ENCODE results near the gene E4F1.
A peak's percentile ranks its signal among the peaks of the same experiment; 100 is the strongest.

Gene E4F1

DNA sequence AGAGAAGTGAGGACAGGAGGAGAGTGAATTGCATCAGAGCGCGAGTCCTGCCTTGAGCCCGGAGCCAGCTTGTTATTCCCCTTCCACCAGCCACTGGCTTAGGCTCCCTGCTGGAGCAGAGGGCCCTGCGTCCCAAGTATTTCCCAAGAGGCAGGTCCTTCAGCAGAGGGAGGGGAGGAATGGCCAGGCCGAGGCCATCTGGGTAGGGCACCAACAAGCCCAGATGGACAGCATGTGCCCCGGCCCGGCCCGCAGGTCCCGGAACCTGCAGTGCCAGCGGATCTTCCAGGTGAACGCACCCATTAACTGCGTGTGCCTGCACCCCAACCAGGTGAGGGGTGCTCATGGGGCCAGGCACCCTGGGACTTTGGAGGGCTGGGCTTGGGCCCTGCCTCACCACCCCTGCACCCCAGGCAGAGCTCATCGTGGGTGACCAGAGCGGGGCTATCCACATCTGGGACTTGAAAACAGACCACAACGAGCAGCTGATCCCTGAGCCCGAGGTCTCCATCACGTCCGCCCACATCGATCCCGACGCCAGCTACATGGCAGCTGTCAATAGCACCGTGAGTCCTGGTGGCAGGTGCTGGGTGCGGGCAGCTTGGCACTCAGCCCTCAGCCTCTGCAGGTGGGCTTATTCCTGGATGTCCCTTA lies 16.5 kb upstream of the E4F1 start:
- no peak for DNase-seq

DNA sequence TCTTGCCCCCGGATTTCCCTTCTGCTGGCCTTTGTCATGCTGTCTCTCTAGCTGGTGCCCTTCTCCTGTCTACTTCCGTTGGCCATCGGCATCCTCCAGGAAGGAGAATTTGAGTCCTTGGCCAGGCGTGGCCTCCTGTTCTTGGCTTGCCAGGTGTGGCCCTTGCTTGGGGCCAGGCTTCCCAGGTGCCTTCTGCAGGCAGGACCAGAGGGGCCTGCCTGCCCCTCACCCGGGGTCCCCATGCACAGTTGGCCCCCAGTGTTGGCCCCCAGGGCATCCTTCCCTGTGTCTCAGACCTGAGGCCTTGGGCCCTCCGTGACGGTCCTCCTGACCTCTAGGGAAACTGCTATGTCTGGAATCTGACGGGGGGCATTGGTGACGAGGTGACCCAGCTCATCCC lies 15.5 kb upstream of the E4F1 start:
- DNase-seq, result no peak

DNA sequence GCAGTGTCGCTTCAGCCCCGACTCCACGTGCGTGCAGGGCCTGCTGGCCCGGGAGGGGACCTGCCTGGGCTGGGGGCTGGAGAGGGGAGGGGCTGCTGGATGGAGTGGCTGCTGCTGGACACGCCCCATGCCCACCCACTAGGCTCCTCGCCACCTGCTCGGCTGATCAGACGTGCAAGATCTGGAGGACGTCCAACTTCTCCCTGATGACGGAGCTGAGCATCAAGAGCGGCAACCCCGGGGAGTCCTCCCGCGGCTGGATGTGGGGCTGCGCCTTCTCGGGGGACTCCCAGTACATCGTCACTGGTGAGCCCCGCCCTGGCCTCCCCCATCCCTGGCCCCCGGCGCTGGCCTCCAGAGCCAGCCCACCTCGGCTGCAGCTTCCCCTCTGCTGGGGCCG lies 15.1 kb upstream of the E4F1 start:
- peak; percentile 29 for DNase-seq

DNA sequence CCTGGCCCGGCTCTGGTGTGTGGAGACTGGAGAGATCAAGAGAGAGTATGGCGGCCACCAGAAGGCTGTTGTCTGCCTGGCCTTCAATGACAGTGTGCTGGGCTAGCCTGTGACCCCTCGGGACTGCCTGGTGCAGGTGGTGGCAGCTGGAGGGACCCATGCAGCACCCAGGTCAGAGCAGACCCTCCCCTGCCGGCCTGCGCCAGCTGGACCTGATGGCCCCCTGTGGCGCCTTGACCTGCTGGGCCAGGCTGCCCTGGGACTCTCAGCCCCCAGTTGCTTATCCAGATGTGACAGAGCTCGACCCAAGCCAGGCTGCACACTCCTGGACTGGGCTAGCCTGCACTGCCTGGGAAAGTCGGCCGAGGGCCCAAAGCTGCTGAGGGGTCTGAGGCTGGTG lies 14.6 kb upstream of the E4F1 start:
- no peak for DNase-seq

DNA sequence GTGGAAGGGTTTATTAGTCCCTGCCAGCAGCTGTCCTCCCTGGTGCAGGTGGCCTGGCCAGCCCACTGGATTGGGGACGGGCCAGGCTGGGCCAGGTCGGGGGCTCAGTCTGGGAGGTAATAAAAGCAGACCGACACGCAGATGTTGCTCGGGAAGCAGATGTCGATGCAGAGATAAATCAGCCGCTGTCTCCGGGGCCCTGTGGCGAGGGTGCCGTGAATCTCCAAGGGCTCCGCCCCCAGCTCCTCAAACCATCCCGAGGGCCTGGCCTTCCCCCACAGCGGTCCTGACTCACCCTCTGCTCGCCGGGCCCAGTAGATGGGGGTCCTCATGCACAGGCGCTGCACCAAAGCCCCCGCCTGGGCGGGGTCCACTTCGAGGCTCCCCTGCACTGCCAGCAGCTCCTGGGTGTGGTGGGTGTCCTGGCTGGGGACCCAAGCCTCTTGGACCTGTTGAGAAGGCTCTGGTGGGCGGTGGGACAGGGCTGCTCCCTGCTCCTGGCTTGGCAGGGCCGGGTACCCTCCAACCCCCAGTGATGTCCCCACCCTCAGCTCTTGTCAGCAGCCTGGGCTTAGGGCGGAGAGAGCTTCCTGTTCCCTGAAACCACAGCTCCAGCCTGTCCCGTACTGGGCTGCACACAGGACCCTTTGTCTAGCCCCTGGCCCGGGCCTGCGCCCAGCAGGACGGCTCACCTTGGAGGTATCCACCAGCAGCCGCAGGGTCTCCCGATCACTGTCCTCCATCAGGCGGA lies 14.0 kb upstream of the E4F1 start:
- no peak for DNase-seq

DNA sequence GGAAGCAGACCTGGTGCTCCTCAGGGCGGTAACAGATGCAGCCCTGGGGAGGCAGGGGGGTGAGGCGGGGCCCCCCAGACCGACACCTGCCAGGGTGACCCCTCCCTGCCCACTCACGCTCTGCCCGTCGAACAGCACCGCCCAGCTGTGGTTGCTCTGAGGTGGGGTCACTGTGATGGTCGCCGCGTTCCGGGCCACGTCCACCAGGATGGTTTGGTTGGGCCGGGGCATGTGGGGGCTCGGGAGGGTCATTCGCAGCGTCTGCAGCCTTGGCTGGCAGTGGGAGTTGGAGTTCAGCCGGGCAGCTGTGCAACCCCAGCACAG lies 13.4 kb upstream of the E4F1 start:
- DNase-seq, result no peak

DNA sequence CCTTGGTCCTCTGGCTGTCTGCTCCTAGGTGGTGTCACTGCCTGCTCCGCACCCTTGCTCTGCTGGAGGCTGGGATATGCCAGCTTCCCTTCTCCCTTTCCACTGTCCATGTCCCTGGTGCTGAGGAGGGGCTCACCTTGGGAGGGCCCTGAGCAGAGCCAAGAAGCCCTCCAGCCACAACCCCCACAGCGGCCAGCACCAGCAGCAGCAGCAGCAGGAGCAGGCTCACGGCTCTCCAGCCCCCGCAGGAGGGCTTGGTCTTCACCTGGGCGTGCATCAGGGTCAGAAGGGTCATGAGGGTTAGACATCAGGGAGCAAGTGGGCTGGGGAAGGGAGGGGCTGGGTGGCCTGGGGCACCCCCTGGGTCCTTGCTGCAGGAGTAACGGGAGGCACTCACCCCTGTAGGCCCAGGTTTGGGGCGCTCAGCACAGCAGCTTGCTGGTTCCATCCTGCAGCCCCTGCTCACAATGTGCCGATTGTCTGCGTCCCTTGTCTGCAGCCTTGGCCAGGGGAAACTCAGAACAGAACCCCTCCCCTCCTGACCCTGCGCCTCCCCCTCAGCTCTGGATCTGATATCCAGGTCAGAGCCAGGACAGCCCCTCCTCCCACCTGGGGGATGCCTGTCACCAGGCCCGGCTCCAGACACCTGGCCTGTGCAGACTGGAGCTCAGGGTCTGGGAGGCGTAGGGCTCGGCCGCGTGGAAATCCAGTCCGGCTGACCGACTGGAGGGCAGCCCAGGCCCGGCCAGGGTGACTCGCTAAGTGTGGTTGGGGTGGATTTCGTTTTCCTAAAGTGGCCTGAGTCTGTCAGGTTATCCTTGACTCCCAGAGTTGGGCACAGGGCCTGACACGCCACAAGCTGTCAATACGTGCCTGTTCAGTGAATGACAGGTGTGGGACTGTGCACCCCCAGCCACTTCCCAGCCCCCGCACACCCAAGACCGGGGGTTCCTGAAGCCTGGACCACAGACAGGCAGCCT lies 12.7 kb upstream of the E4F1 start, which contains the start of gene BRICD5:
Gene BRICD5 (minus strand): TSS at position 478 of the 980 bp plus-strand sequence. CDS start 30 bp downstream, at position 448.
- no peak for DNase-seq

DNA sequence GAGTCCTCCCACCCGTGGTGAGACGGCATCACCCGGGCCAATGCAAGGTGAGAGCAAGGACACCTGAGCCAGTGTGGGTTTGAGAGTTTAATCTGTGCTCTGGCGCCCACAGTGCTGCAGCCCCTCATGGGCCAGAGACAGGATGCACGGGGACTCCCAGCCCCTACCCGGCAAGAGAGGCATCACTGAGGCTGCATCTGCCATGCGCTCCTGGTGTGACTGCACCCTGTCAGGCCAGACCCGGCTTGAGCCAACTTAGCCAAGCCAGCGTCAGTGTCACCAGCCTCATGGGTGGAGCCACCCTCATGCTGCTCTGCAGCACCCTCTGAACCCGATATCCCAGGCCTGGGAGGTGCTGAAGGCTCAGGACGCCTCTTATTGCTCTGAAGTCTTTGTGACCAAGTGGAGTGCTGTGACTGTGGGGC lies 11.5 kb upstream of the E4F1 start:
- DNase-seq, result no peak

DNA sequence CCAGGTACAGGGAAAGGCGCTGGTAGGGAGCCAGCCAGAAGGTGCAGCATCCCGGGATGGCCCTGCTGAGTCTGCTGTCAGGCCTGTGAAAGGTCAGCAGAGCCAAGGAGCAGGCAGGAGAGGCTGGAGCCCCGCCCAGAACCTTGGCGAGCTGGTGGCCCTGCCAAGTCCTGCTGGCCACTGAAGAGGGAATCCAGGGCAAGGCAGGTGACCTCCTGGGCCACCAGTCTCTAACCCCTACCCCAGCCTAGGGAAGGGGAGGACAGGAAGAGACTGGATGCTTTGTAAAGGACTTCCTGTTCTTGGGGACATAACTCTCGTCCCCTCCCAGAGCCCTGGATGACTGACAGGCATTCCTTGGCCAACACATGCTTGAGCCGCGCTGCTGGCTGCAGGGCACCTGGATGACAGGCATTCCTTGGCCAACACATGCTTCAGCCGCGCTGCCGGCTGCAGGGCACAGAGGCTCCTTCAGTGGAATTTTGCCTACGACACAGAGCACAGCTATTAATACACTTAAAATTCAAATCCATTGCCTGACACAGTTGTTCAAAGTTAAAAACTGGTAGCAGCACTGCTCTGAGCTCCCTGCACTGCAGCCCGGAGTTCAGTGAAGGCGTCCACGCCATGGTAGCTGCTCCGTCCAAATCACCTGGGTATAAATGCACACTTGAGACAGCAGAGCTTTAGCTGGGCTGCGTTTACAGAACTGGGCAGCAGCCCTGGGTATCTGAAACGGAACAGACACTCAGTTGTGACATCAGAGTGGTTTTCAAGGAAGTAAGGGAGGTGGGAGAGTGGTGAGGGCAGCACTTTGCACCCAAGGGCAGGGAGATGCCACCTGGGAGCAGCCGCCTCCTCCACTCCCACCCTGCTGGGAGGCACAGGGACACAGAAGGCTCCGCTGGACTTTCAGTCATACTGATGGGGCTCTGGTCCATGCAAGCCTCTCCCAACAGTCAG lies 10.7 kb upstream of the E4F1 start:
- no peak for DNase-seq

DNA sequence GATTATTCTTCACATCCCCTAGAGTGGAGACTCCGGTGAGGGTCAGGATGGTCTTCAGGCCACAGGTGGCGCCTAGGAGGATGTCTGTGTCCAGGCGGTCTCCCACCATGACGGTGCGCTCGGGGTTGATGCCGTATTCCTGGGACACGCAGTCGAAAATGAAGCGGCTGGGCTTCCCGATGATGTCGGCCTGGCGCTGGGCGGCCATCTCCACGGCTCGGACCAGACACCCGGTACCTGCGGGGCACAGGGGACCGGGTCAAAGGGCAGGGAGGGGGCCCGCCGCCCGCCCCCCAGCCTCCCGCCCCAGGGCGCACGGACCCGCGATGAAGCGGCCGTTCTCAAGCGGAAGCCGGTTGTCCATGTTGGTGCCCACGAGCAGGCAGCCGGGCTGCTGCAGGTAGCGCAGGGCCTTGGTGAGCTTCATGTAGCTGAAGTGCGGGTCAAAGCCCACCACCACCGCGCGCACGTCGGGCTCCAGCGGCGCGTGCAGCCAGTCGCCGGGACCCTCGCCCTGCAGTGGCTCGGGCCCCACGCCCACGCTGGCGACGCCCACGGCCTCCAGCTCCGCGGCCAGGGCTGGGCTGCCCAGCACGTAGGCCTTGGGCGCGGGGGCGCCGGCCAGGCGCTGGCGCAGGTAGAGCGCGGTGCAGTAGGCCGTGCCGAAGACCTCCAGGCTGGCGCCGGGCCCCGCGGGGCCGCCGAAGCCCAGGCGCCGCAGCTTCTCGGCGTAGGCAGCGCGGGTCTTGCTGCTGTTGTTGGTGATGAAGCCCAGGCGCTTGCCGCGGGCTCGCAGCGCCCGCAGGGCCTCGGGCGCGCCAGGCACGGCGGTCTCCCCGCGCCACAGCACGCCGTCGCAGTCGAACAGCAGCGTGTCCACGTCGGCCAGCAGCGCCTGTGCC lies 9.3 kb upstream of the E4F1 start:
- DNase-seq, result no peak

DNA sequence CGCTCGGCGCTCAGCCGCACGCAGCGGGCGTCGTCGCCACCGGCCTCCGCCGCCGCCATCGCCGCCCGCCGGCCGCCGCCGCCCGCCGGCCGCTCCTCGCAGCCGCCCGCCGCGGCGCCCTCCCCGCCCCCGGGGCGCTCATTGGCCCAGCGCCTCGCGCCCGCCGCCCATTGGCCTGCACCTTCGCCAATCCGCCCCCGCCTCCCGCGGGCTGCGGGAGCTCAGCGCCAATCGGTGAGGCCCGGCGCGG lies 8.7 kb upstream of the E4F1 start, which contains the start of gene PGP:
Gene PGP (minus strand): TSS at position 122 of the 250 bp plus-strand sequence. CDS start 63 bp downstream, at position 59.
- no peak for DNase-seq

DNA sequence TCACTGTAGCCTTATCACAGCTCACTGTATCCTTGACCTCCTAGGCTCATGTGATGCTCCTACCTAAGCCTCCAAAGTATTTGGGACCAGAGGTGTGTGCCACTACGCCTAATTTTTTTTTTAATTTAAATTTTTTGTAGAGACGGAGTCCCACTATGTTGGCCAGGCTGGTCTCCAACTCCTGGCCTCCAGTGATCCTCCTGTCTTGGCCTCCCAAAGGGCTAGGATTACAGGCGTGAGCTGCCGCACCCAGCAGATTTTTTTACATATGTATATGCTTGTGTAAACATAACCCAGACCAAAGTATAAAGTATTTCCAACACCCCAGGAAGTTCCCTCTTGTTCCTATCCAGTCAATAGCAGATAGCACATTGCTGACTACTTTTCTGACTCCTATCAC lies 7.1 kb upstream of the E4F1 start:
- DNase-seq, result no peak

DNA sequence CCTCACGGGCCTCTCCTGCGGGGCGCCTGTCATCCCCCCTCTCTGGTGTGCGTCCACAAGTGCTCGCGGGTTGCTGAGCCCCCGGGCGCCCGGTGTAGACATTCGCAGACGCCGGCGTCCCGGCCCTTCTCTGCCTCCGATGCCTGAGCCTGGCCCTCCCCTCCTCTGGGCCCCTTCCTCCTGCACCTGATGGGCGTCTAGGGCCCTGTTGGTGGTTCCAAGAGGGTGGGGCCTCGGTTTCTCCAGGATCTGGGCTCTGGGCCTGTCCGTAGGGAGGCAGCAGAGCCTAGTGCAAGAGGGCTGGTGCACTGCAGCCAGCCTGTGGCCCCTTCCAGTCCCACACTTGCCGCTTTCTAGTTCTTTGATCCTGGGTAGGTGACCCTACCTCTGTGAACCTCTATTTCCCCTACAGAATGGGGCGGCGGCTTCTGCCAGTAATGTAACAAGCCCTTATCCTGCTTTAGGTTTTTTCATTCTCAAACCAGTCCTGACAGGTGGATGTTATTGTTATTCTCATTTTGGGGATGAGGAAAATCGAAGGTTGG lies 623 bp downstream of the E4F1 start:
- DNase-seq, result no peak

DNA sequence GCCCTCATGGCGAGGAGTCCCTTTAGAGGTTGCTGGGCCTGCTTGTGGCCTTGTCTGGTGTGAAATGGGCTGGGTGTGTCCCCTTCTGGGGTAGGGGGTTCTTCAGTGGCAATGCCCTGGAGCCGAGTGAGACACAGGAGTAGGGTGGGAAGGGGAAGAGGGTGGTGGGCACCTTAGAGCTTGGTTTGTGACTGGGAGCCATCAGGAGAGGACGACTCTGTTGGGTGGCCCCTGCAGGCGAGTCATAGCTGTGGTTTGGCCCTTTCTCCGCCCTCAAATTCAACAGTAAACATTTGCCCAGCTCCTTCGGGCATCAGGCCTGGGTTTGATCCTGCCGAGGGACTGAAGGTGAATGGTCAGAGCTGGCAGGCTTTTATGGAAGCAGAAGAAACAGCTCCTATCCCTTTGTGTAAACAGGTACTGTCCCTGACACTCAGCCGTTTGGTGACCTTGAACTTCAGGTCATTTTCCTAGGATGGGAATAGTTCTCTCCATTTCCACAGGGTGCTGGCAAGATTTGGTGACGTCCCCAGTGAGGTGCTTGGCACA lies 2.9 kb downstream of the E4F1 start:
- no peak for DNase-seq

DNA sequence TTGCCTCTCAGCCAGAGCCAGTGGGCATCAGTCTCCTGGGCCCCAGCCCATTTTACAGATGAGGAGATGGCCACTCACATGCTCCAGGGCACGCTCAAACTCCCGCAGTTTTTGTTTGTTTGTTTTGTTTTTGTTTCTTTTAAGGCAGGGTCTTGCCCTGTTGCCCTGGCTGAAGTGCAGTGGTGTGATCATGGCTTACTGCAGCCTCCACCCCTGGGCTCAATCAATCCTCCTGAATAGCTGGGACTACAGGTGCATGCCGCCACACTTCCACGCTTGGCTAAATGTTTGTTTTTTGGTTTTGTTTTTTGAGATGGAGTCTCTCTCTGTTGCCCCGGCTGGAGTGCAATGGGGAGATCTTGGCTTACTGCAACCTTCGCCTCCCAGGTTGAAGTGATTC lies 3.5 kb downstream of the E4F1 start:
- DNase-seq, result no peak

DNA sequence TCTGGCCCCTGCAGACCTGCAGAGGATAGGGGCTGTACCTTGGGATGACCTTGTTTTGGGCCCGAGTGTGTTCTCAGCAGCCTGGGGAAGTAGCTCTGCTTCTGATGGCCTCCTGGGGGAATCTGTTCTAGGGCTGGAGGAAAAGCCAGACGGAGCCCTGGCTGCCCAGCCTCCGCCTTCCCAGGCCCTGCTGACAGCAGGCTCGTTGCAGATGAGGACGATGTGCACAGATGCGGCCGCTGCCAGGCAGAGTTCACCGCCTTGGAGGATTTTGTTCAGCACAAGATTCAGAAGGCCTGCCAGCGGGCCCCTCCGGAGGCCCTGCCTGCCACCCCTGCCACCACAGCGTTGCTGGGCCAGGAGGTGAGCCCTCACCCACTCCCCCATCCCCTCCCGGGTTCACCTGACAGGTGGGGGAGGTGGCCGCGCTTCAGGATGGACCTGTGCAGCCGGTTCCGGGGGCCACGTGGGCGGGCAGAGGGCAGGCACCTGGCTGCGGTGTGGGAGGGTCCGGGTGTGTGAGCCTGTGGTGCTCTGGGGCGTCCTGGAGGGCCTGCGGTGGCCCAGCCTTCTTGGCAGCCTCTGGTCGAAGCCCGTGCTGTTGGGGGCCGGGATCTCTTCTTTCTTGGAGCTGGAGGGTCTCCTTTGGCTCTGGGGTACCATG lies 4.9 kb downstream of the E4F1 start:
- no peak for DNase-seq

DNA sequence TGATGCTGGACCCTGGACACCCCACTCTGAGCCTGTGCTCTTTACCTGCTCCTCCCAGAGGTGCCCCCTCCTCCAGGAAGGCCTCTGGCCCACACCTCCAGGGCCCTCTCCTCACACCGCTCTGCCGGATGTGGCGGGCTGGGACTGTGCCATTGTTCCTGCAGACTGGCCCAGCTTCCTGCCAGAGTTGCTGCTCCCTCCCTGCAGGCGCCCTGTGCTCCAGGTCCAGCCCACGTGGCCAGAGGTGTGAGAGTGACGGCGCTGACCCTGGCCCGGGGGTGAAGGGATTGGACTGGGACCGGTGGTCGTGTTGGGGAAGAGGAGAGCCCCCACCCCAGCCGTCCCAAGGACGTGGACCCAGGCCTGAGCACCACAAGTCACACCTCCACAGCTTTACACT lies 5.7 kb downstream of the E4F1 start:
- DNase-seq, result no peak

DNA sequence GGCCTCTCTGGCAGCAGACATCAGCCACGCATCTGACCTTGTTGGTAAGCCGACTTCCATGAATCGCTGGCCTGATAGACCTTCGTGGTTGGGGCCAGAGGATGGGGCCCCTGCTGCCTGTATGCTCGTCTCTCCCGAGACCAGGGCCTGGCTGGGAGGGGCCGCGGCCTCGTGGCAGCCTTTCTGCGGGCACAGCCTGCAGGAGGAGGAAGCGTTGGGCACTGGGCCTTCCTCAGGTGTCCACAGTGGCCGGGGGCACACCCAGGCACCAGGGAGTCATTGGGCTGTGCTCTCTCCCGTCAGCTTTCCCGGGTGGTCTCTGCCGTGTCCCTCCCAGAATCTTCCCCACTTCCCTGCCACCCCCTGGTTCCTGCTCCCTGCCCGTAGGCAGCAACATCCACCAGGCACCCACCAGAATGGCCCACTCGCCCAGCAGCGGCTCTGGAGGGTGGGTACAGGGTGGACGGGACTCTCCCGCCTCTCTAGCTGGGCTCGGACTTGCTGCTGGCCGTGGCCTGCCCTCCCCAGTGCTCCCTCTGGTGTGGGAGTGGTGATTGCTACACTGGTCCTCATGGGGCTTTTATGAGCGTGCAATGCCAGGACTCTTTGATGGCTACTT lies 6.3 kb downstream of the E4F1 start:
- DNase-seq, result no peak

DNA sequence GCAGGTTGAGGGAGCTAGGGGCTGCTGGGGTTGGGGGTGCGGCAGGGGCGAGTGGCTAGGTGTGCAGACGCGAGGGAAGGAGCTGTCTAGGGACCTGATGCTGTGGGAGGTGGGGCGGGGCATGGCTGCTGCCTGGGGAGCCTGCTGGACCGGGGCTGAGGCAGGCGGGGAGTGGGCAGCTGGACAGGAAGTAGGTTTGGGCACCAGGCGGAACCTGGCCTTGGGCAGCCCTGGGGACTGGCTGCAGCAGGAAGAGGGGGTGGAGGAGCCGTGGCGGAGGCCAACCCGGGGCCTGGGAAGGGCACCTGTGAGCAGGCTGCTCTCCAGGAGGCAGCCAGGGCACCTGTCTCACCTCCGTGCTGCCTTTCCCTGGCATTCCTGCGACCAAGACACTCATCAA lies 7.0 kb downstream of the E4F1 start:
- no peak for DNase-seq
